Ovary (tissue), 3 donors: Measurements from ENCODE around the gene IL21R.

Experiments used
- EP300 ChIP-seq: sonication (generic); formaldehyde crosslinking; IDR thresholded peaks from one replicate; pipeline ENCODE4 v1.6.1; 2017; ENCODE audit warnings: antibody characterized with exemption
- TF ChIP-seq, protein P1 (sequence below), 3 donors: fragments of 450-650 bp in 2 of 3; fragments of 200-600 bp in 1 of 3; IDR thresholded peaks; one replicate each; pipeline versions ENCODE4 v1.5.1 to v1.8.0; 2016 to 2022; ENCODE audit warnings: antibody characterized with exemption in 3 of 3, mild to moderate bottlenecking in 1 of 3
- donor health status: DM: no; HTN: no; CAD: no.

DNA sequence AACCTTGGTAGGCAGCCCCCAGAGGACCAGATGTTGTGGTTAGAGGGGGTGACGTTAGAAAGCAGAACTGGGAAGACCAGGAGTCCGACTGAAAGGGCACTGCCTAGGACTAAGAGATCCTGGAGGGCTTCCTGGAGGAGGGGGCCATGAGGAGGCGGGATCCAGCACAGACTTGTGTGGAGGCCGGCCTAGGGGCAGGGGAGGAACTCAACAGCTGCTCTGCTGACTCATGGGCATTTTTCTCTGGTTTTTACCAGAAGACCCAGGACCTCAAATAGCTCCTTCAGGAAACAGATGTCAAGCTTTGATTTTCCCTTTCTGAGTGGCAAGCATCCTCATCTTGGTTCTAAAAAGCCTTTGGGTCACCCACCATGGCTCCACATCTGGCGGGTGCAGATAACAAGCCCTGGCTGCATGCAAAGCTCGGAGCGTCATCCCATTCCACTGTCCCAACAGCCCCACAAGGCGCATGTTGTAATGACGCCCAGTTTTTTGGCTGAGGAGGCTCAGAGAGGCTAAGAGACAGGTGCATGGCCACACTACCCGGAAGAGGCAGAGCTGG, 29.0 kb downstream of the IL21R start:
- no peak for TF ChIP-seq EP300
- TF ChIP-seq, protein P1, sequence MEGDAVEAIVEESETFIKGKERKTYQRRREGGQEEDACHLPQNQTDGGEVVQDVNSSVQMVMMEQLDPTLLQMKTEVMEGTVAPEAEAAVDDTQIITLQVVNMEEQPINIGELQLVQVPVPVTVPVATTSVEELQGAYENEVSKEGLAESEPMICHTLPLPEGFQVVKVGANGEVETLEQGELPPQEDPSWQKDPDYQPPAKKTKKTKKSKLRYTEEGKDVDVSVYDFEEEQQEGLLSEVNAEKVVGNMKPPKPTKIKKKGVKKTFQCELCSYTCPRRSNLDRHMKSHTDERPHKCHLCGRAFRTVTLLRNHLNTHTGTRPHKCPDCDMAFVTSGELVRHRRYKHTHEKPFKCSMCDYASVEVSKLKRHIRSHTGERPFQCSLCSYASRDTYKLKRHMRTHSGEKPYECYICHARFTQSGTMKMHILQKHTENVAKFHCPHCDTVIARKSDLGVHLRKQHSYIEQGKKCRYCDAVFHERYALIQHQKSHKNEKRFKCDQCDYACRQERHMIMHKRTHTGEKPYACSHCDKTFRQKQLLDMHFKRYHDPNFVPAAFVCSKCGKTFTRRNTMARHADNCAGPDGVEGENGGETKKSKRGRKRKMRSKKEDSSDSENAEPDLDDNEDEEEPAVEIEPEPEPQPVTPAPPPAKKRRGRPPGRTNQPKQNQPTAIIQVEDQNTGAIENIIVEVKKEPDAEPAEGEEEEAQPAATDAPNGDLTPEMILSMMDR (IDR thresholded peaks at IDR 0.05) = no peak
